Measurements from ENCODE around the gene PRDM15. TPM values are rescaled to one million over a fixed set of nuclear protein-coding genes. Genes with fewer than 3 reads are reported as not detected.

The PRDM15 gene
- total RNA-seq, 1 experiment from 2014 or later = 11.2 TPM

- CTCF ChIA-PET = interaction anchor here (0.5 kb wide), 1 partner anchor 17 kb away, joined by 3 read pairs; no protein-coding TSS in a partner anchor
- POLR2A ChIA-PET = interaction anchor here (0.5 kb wide), 1 partner anchor 21 kb away, joined by 5 read pairs; no protein-coding TSS in a partner anchor
- peak overlapping the region in 1 of 2 experiments; percentile 8; a peak in 1 of 4 replicates for H3K4me3 ChIP-seq (ENCODE audit: low read depth in 2 of 2, low read length in 2 of 2)
- DNase-seq (ENCODE audit: low read depth, low spot score) (no peak), ATAC-seq (no peak)
- peak overlapping the region; percentile 94 for H3K27ac ChIP-seq (ENCODE audit: low read length)
- peaks cover 88% of the 10 kb centered on the region for H3K4me1 ChIP-seq (ENCODE audit: control insufficient read depth, insufficient read depth, low read length)
- H3K27me3 ChIP-seq (ENCODE audit: control insufficient read depth, insufficient read depth, low read length) = no peaks in the 10 kb centered on the region
- BruUV-seq (replicated peaks) = no TSS peak
- intact Hi-C loops (cut with micrococcal nuclease; ENCODE audit: unreplicated experiment) = loop anchor here (5.0 kb wide), 1 partner anchor 143 kb away; no protein-coding TSS in a partner anchor
- TF ChIP-seq POLR2AphosphoS5 (IDR thresholded peaks at IDR 0.05; ENCODE audit: low read depth, low read length) (0 out of 2 replicates have a peak, but pooled peaks have one; percentile 25), CTCF (IDR thresholded peaks at IDR 0.05) (no peak)
- H3K36me3 ChIP-seq (ENCODE audit: control insufficient read depth, insufficient read depth, low read length) = no peaks in the 10 kb centered on the region
- H3K9me3 ChIP-seq (ENCODE audit: control insufficient read depth, insufficient read depth, low read depth, low read length) = no peaks in the 10 kb centered on the region
- in situ Hi-C loops (cut with HindIII; ENCODE audit: low pct_unique_long_range_greater_than_20kb, low sequenced_read_pairs) = loop anchor here (25.0 kb wide), 1 partner anchor 143 kb away; no protein-coding TSS in a partner anchor
Observed at GRCh38 chr21:41755258-41755933, 123.7 kb downstream of the PRDM15 start.

GRCh38 chr21:41754479-41754891 is 124.7 kb downstream of the PRDM15 start:
- TF ChIP-seq CTCF (IDR thresholded peaks at IDR 0.05) = no peak
- no peak for TF ChIP-seq SIN3A (IDR thresholded peaks at IDR 0.05; ENCODE audit: borderline replicate concordance, insufficient read depth, low read depth, low read length)
- TF ChIP-seq POLR2AphosphoS5 (IDR thresholded peaks at IDR 0.05; ENCODE audit: low read depth, low read length) = no peak
- TF ChIP-seq REST (IDR thresholded peaks at IDR 0.05; ENCODE audit: insufficient read depth in 1 of 2, low read depth in 2 of 2, low read length in 1 of 2) = no peak
- TF ChIP-seq TCF7L2 (IDR thresholded peaks at IDR 0.05; ENCODE audit: low read depth, low read length) = no peak
- H3K4me1 ChIP-seq (ENCODE audit: control insufficient read depth, insufficient read depth, low read length) = peaks cover 88% of the 10 kb centered on the region
- H3K27me3 ChIP-seq (ENCODE audit: control insufficient read depth, insufficient read depth, low read length) = no peaks in the 10 kb centered on the region
- H3K4me3 ChIP-seq (ENCODE audit: low read depth in 2 of 2, low read length in 2 of 2) = peak overlapping the region in 1 of 2 experiments; percentile 11; a peak in 1 of 4 replicates
- DNase-seq (ENCODE audit: low read depth, low spot score) = no peak
- no peaks in the 10 kb centered on the region for H3K9me3 ChIP-seq (ENCODE audit: control insufficient read depth, insufficient read depth, low read depth, low read length)
- CTCF ChIA-PET = interaction anchor here (0.7 to 3.3 kb wide), 2 partner anchors 23 to 142 kb away, joined by 4 to 18 read pairs; no protein-coding TSS in a partner anchor
- H3K36me3 ChIP-seq (ENCODE audit: control insufficient read depth, insufficient read depth, low read length) = peaks cover 2% of the 10 kb centered on the region
- no TSS peak for BruUV-seq (replicated peaks)
- intact Hi-C loops (cut with micrococcal nuclease; ENCODE audit: unreplicated experiment) (loop anchor here (5.0 kb wide), 1 partner anchor 77 kb away; no protein-coding TSS in a partner anchor), in situ Hi-C loops (cut with HindIII; ENCODE audit: low pct_unique_long_range_greater_than_20kb, low sequenced_read_pairs) (loop anchor here (25.0 kb wide), 1 partner anchor 142 kb away; no protein-coding TSS in a partner anchor)
- POLR2A ChIA-PET = interaction anchor here (0.9 to 1.0 kb wide), 2 partner anchors 14 to 123 kb away, joined by 3 read pairs; no protein-coding TSS in a partner anchor
- H3K27ac ChIP-seq (ENCODE audit: low read length) = peak overlapping the region; percentile 94
- ATAC-seq = peak; percentile 25
